Tibial nerve (tissue), 3 donors: ENCODE measurements around the gene HSD17B3.

ENCODE experiments used
- CTCF ChIP-seq, 5 experiments: fragments of 200-600 bp in 3 of 5; fragments of 450-650 bp in 2 of 5; sonication (generic) in 3 of 5; IDR thresholded peaks; one replicate each; pipeline ENCODE4 v1.5.1; 2016 to 2019; ENCODE audit warnings: antibody characterized with exemption in 5 of 5, mild to moderate bottlenecking in 3 of 5, moderate library complexity in 2 of 5
- POLR2A ChIP-seq, 2 donors: fragments of 450-650 bp; IDR thresholded peaks; one replicate each; pipeline ENCODE4 v1.6.1; 2017; ENCODE audit warnings: antibody characterized with exemption in 2 of 2, mild to moderate bottlenecking in 2 of 2, moderate library complexity in 2 of 2

DNA sequence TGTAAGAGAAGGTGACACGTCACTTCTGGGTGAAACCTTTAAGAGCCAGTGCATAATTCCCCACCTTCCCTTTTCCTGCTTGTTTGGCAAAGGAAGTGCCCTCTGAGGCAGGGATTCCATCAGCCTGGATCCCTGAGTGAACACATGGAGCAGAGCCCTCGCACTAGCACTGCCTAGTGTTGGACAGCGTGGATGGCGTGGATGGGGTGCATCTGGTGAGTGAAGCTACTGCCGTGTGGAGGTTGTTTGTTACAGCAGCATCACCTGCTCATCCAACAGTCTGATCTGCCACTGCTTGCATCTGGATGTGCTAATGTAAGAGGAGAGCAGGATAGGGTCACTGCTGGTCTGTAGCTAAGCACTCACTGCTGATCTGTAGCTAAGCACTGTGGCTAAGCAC is 46.3 kb upstream of the HSD17B3 start:
- TF ChIP-seq POLR2A (IDR thresholded peaks at IDR 0.05), result no peak
- TF ChIP-seq CTCF (IDR thresholded peaks at IDR 0.05), result no peak
